CD1c-positive myeloid dendritic cell (primary cell): ENCODE measurements around the gene PITPNB.

Source experiments
- DNase-seq: peaks from one replicate; pipeline ENCODE4 v3.0.0-alpha.2; 2016; ENCODE audit errors: extremely low spot score

PITPNB gene

DNA sequence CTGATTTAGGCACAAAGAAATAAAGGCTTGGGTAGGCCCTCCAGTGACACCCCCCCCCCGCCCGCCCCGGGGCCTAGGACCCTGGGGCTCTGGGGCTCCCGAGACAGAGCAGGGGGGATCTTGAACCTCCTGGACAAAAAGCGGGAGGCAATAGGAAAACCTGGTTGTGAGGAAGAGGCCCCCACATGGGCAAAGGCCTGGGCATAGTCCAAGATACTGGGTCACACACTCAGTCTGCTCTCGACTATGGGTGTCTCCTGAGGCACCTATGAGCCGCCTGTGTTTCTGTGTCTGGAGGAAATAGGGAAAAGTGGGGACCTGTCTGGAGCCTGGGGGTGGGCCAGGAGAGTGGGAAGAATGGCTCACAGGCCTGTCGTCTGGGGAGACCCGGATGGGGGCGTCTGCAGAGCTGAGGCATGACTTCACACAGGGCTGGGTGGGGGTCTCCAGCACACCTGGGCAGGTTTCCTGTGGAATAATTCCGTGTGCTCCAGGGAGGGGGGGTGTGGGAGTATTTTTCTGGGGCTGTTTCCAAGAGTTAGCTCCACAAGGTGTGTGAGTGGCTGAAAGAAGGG, 115.1 kb downstream of the PITPNB start:
- no peak for DNase-seq

DNA sequence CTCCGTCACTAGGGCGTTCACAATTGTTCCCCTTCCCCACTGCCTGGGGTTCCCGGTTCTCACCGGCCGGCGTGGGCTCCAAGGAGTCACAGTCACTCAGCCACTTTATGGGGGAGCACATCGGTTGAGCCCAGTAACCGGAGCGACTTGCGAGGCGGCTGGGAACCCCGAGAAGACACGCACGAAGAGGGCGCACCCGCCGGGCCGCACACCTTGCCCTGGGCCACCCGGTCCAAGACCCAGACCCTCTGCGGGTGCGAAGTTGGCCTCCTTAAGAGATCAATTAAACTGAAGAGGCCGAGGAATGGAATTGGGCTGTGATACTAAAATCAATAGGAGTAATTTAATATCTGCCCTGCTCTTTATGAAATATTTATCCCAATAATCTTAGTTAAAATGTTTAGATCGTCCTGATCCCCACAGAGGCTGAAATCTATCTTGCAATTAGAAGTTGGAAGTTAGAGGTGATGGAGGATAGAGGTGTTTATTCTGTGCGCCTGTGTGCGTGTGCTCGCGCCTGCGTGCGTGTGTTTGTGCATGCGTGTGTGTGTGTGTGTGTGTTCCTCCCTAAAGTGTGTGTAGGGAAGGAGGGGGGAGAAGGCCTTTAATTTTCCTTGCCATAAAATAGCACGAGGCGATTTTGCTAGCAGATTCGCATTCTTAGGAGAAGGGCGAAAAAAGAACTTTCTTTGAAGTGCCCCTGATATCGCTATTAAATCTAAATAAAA, 116.5 kb downstream of the PITPNB start:
- DNase-seq: no peak
